ENCODE data around the gene MPPE1. TPM values are rescaled to one million over a fixed set of nuclear protein-coding genes. Genes with fewer than 3 reads are reported as not detected.

The MPPE1 gene
- total RNA-seq, 4 donors from 2014 or later, result 13.6 to 40.9 (median 29.5) TPM

DNA sequence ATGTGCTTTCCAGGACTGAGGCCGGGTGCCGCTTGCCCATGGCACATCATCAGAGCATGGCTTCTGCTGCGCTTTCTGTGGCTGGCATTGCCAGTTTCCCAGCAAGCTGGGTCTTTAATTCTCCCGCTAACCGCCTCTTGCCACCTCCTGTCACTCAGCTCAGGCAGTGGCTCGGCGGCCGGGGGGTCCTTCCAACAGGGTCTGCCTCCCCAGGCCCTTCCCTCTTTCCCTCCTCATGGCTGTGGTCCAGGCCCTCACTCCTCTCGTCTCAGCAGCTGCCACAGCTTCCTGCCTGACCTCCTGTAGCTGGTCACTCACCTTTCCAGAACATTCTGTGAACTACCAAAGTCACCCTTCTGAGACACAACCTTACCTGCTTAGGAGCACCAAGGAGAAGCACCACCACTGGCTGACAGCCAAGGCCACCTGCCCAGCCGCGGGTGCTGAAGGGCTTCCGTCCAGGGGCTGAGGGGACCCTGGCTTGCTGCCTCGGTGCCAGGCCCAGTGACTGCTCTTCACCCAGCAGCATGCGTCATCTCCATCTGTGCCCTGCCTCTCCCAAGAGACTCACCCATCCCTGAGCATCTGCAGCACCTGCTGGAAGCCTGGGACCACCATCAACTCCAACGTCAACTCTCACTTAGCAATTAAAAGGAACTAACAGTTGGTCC is 34.3 kb downstream of the MPPE1 start:
- intact Hi-C loops (cut with DNase I; ENCODE audit: low total_unique reads), result no loop called here
- no peaks in the 10 kb centered on the region for H3K36me3 ChIP-seq
- TF ChIP-seq POLR2A (IDR thresholded peaks at IDR 0.05), result no peak
- TF ChIP-seq, protein P1, sequence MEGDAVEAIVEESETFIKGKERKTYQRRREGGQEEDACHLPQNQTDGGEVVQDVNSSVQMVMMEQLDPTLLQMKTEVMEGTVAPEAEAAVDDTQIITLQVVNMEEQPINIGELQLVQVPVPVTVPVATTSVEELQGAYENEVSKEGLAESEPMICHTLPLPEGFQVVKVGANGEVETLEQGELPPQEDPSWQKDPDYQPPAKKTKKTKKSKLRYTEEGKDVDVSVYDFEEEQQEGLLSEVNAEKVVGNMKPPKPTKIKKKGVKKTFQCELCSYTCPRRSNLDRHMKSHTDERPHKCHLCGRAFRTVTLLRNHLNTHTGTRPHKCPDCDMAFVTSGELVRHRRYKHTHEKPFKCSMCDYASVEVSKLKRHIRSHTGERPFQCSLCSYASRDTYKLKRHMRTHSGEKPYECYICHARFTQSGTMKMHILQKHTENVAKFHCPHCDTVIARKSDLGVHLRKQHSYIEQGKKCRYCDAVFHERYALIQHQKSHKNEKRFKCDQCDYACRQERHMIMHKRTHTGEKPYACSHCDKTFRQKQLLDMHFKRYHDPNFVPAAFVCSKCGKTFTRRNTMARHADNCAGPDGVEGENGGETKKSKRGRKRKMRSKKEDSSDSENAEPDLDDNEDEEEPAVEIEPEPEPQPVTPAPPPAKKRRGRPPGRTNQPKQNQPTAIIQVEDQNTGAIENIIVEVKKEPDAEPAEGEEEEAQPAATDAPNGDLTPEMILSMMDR (IDR thresholded peaks at IDR 0.05), result no peak

DNA sequence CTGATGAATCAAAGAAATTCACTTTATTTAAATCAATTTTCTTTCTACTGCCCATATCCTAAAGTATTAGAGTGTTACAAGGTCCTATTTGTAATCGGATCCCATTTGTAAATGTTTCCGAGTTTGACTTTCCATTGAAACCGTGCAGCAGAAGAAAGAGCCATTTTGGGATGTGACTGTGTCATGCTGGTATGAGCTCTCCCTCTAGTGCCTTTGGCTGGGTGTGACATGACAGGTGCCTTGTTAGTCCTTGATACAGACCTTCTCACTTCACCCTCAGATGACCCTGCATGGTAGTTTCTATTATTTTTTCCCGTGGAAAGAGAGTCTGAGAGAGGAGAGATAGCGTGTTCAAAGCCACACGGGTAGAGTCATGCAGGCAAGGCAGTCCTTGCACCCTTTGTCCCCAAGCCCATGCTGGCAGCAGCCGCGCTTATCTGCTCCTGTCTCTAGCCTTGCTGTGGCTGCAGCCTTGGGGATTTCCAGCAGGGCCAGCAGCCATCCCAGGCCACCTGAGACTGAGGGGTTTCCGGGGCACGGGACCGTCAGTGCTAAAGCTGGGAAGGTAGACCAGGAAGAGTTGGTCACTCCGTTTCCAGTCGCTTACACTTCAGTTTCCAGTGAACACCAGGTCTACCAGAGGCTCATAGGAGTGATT is 35.5 kb downstream of the MPPE1 start:
- no peak for DNase-seq
- Histone ChIP-seq H3K4me3 (no peak overlapping the region), H3K27me3 (no peaks in the 10 kb centered on the region), H3K36me3 (no peaks in the 10 kb centered on the region), H3K4me1 (no peaks in the 10 kb centered on the region), H3K27ac (no peak overlapping the region), H3K9me3 (no peaks in the 10 kb centered on the region)
- TF ChIP-seq, protein P1 (IDR thresholded peaks at IDR 0.05), result no peak
- TF ChIP-seq POLR2A (IDR thresholded peaks at IDR 0.05), result no peak
- intact Hi-C loops (cut with DNase I; ENCODE audit: low total_unique reads), result no loop called here

More for the DNA sequence above, 34.3 kb downstream of the MPPE1 start:
- no peaks in the 10 kb centered on the region for H3K4me1 ChIP-seq
- no peak overlapping the region for H3K27ac ChIP-seq
- H3K4me3 ChIP-seq, result no peak overlapping the region
- DNase-seq, result no peak
- H3K27me3 ChIP-seq, result no peaks in the 10 kb centered on the region
- H3K9me3 ChIP-seq, result no peaks in the 10 kb centered on the region

DNA sequence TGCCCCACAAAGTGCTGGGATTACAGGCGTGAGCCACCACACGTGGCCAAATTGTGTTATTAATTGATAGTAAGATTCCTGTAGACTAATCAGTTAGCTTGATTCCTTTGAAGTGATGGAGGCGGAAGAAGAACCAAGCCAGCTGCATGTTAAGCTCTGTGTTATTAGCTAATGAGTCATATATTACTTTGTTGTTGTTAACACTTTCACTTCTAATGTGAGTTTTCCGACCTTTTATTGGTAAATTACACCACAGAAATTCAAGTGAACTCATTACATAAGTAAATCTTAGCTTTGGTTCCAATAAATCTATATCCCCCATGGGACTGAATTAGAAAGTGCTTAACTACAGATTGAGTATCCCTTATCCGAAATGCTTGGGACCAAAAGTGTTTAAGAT is 36.6 kb downstream of the MPPE1 start:
- TF ChIP-seq, protein P1 (IDR thresholded peaks at IDR 0.05), result no peak
- no peak for TF ChIP-seq POLR2A (IDR thresholded peaks at IDR 0.05)
- no peaks in the 10 kb centered on the region for H3K9me3 ChIP-seq
- no peak for DNase-seq
- no peak overlapping the region for H3K4me3 ChIP-seq
- H3K27ac ChIP-seq, result no peak overlapping the region
- no peaks in the 10 kb centered on the region for H3K27me3 ChIP-seq
- H3K4me1 ChIP-seq, result no peaks in the 10 kb centered on the region
- H3K36me3 ChIP-seq, result no peaks in the 10 kb centered on the region
- intact Hi-C loops (cut with DNase I; ENCODE audit: low total_unique reads), result no loop called here

DNA sequence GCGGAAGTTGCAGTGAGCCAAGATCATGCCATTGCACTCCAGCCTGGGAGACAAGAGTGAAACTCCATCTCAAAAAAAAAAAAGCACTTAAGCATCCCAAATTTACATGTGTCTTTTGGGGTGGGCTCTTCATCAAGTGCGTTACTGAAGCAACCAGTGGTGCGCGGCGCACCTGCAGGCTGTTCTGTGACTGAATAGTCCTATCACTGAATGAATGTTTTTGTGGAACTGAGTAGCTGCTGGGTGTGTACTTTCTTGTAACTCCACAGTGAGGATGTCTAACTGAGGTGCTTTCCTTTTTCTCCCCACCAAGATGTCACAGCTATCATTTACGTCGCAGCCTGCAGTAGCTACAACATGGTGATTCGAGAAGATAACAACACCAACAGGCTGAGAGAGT is 39.9 kb downstream of the MPPE1 start:
- Histone ChIP-seq H3K4me1 (no peaks in the 10 kb centered on the region), H3K36me3 (no peaks in the 10 kb centered on the region), H3K27ac (no peak overlapping the region), H3K9me3 (no peaks in the 10 kb centered on the region), H3K27me3 (no peaks in the 10 kb centered on the region), H3K4me3 (no peak overlapping the region)
- TF ChIP-seq, protein P1 (IDR thresholded peaks at IDR 0.05), result no peak
- TF ChIP-seq POLR2A (IDR thresholded peaks at IDR 0.05), result no peak
- intact Hi-C loops (cut with DNase I; ENCODE audit: low total_unique reads), result no loop called here
- no peak for DNase-seq

DNA sequence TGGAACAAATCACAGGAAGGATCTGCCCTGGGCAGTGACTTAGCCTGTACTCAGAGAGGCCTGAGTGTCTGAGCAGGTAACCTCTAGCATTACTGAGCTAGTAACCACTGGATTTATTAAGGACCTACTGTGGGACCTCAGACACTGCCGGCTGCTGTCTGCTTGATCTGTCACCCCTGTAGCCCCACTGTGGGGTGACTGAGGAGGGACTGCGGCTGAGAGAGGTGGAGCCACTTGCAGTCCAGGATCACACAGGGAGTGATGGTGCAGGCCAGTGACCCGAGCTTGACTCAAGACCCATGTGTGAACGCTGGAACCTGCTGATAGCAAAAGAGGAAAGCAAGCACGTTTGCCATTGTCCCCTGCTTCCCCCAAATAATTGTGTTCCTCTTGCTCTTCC is 41.4 kb downstream of the MPPE1 start:
- intact Hi-C loops (cut with DNase I; ENCODE audit: low total_unique reads), result no loop called here
- no peak for TF ChIP-seq POLR2A (IDR thresholded peaks at IDR 0.05)
- TF ChIP-seq, protein P1 (IDR thresholded peaks at IDR 0.05), result no peak
- no peak for DNase-seq
- no peaks in the 10 kb centered on the region for H3K4me1 ChIP-seq
- H3K9me3 ChIP-seq, result no peaks in the 10 kb centered on the region
- H3K27me3 ChIP-seq, result no peaks in the 10 kb centered on the region
- no peak overlapping the region for H3K27ac ChIP-seq
- no peak overlapping the region for H3K4me3 ChIP-seq
- H3K36me3 ChIP-seq, result no peaks in the 10 kb centered on the region

All from uterus (tissue), 4 donors.